NOMO-1 treated with dmso at 0.1 percent for 144 hours (cell line): Measurements from ENCODE around the gene CENPK.
A peak's percentile ranks its signal among the peaks of the same experiment; 100 is the strongest.
"Not testable (repeated sequence)": the region's sequence is repeated elsewhere in the genome, so short reads cannot be mapped to it uniquely, and the experiment has no call there.

ENCODE experiments used
- DNase-seq: peaks from one replicate; lab custom pipeline; 2025; ENCODE audit not compliant: unreplicated experiment; lab: John Stamatoyannopoulos, UW

The CENPK gene

GRCh38 chr5:65512170-65512937 is 50.6 kb downstream of the CENPK start:
- DNase-seq, result no peak

- no peak for DNase-seq
Observed at GRCh38 chr5:65508978-65509377, 54.0 kb downstream of the CENPK start.

GRCh38 chr5:65506961-65507360 is 56.0 kb downstream of the CENPK start:
- DNase-seq, result no peak

GRCh38 chr5:65489119-65489518 is 73.8 kb downstream of the CENPK start:
- no peak for DNase-seq

GRCh38 chr5:65488038-65488687 is 74.8 kb downstream of the CENPK start:
- not testable (repeated sequence) for DNase-seq

- DNase-seq, result not testable (repeated sequence)
Observed at GRCh38 chr5:65486803-65487202, 76.2 kb downstream of the CENPK start.

GRCh38 chr5:65485405-65485804 is 77.6 kb downstream of the CENPK start:
- no peak for DNase-seq

GRCh38 chr5:65483546-65484346 is 79.2 kb downstream of the CENPK start:
- DNase-seq, result peak; percentile 39

GRCh38 chr5:65482736-65483545 is 80.0 kb downstream of the CENPK start:
- DNase-seq, result no peak

- DNase-seq, result no peak
Observed at GRCh38 chr5:65482296-65482735, 80.7 kb downstream of the CENPK start.

GRCh38 chr5:65481635-65482295 is 81.2 kb downstream of the CENPK start, which contains the start of gene ADAMTS6:
TSS of gene ADAMTS6 (minus strand) at chr5:65481920. CDS start at chr5:65473673, 8,247 bp downstream.
- no peak for DNase-seq

- DNase-seq, result no peak
Observed at GRCh38 chr5:65481171-65481581, 81.8 kb downstream of the CENPK start.

- no peak for DNase-seq
Observed at GRCh38 chr5:65480306-65480865, 82.6 kb downstream of the CENPK start.

GRCh38 chr5:65479527-65479926 is 83.4 kb downstream of the CENPK start:
- DNase-seq, result no peak

GRCh38 chr5:65478336-65478735 is 84.6 kb downstream of the CENPK start:
- DNase-seq, result no peak

GRCh38 chr5:65475895-65476294 is 87.1 kb downstream of the CENPK start:
- DNase-seq, result no peak

GRCh38 chr5:65475336-65475735 is 87.6 kb downstream of the CENPK start:
- DNase-seq, result no peak

- no peak for DNase-seq
Observed at GRCh38 chr5:65474130-65474711, 88.7 kb downstream of the CENPK start.

- no peak for DNase-seq
Observed at GRCh38 chr5:65468633-65469032, 94.3 kb downstream of the CENPK start.
